Ammon's horn (tissue), 1 donor: ENCODE measurements around the gene CTNNAL1.

Experiments
- DNase-seq: peaks from one replicate; pipeline ENCODE4 v3.0.0-alpha.2; 2016; ENCODE audit warnings: low spot score

The CTNNAL1 gene

GRCh38 chr9:109026306-109026705, 13.0 kb upstream of the CTNNAL1 start:
- no peak for DNase-seq

GRCh38 chr9:109022873-109023272, 9.6 kb upstream of the CTNNAL1 start:
- DNase-seq = no peak

GRCh38 chr9:109020581-109021511, 7.5 kb upstream of the CTNNAL1 start:
- no peak for DNase-seq

- no peak for DNase-seq
Observed at GRCh38 chr9:109020113-109020512, 6.8 kb upstream of the CTNNAL1 start.

- DNase-seq = no peak
Observed at GRCh38 chr9:109019420-109019819, 6.1 kb upstream of the CTNNAL1 start.

- DNase-seq = no peak
Observed at GRCh38 chr9:109017493-109017892, 4.2 kb upstream of the CTNNAL1 start.

- no peak for DNase-seq
Observed at GRCh38 chr9:109017061-109017460, 3.8 kb upstream of the CTNNAL1 start.

- DNase-seq = no peak
Observed at GRCh38 chr9:109016132-109016531, 2.8 kb upstream of the CTNNAL1 start.

GRCh38 chr9:109014608-109015280, 1.4 kb upstream of the CTNNAL1 start:
- no peak for DNase-seq

- DNase-seq = no peak
Observed at GRCh38 chr9:109013679-109014607, 644 bp upstream of the CTNNAL1 start.

- peak; percentile 73 for DNase-seq
Observed at GRCh38 chr9:109012009-109012875, 1.1 kb downstream of the CTNNAL1 start.

- no peak for DNase-seq
Observed at GRCh38 chr9:109011231-109011671, 2.0 kb downstream of the CTNNAL1 start.

- no peak for DNase-seq
Observed at GRCh38 chr9:109010746-109011145, 2.6 kb downstream of the CTNNAL1 start.

- no peak for DNase-seq
Observed at GRCh38 chr9:109005678-109006077, 7.6 kb downstream of the CTNNAL1 start.

- no peak for DNase-seq
Observed at GRCh38 chr9:109003116-109003515, 10.2 kb downstream of the CTNNAL1 start.

- DNase-seq = no peak
Observed at GRCh38 chr9:109002141-109002540, 11.2 kb downstream of the CTNNAL1 start.

- no peak for DNase-seq
Observed at GRCh38 chr9:109001275-109001676, 12.0 kb downstream of the CTNNAL1 start.

- no peak for DNase-seq
Observed at GRCh38 chr9:108997112-108997511, 16.2 kb downstream of the CTNNAL1 start.

GRCh38 chr9:108996643-108997042, 16.7 kb downstream of the CTNNAL1 start:
- DNase-seq = no peak

- DNase-seq = no peak
Observed at GRCh38 chr9:108994695-108995094, 18.6 kb downstream of the CTNNAL1 start.

- DNase-seq = no peak
Observed at GRCh38 chr9:108991479-108991878, 21.8 kb downstream of the CTNNAL1 start.
